Left renal pelvis (tissue), 4 donors: ENCODE data around the gene HDAC8. TPM values are rescaled to one million over a fixed set of nuclear protein-coding genes. Genes with fewer than 3 reads are reported as not detected.
A peak's percentile ranks its signal among the peaks of the same experiment; 100 is the strongest.
"Not testable (repeated sequence)": the region's sequence is repeated elsewhere in the genome, so short reads cannot be mapped to it uniquely, and the experiment has no call there.

Experiments
- DNase-seq, 4 donors: peaks; one replicate each; pipeline ENCODE4 v3.0.0-alpha.2; 2013; ENCODE audit warnings: low read depth in 4 of 4, low spot score in 3 of 4
- polyA plus RNA-seq, 4 donors: library from polyadenylated mRNA; unstranded; fragments of 120-200 nt; gene quantifications; one replicate each; pipeline ENCODE4 v1.2.1, GENCODE V29; 2013; ENCODE audit not compliant: insufficient read length in 4 of 4

HDAC8 gene
- polyA plus RNA-seq: 10 to 100 TPM; 28.1 to 40.1 (median 33.4) TPM

DNA sequence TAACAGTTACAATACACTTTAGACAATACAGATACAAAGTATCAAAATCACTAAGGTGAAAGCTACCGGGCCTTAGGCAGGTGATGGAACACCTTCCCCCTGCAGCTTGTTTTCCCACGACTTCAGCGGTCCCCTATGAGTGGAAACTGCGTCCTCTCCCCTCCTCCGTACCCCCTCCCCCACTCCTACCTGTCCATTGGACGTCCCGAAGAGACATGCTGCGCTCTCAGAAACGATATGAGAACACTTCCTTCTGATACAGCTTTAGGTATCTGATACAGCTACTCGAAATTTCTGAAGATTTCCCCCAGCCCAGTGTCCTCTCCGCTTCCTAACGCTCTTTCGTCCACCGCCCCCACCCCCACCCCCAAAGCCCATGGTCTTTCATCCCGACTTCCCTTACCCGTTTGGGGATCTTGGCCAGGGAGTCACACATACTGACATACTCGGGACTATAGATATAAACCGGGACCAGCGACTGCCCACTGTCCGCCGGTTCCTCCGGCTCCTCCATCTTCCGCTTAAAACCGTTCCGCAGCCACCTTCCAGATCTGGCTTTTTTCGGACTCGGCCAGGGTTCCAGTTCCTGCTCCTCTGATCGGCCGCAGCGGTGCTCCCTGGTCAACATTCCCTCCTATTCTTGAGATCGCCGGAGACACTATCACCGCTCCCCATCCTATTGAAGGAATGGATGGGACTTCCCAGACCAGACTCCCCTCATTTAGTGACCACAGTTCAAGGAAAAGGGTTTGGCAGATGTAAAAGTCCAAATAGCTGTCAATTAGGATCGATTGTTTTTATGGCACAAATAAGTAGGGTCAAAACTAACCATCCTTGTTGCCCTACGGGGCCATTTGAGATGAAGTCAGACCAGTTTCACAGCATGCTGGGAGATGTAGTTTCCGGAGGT is at the start of gene HDAC8:
Gene HDAC8, minus strand, starts transcription at position 596 of the 910 bp plus-strand sequence. Its CDS starts 82 bp downstream, at position 514.
- DNase-seq: peak; percentile 67 to 78 (median 72)

DNA sequence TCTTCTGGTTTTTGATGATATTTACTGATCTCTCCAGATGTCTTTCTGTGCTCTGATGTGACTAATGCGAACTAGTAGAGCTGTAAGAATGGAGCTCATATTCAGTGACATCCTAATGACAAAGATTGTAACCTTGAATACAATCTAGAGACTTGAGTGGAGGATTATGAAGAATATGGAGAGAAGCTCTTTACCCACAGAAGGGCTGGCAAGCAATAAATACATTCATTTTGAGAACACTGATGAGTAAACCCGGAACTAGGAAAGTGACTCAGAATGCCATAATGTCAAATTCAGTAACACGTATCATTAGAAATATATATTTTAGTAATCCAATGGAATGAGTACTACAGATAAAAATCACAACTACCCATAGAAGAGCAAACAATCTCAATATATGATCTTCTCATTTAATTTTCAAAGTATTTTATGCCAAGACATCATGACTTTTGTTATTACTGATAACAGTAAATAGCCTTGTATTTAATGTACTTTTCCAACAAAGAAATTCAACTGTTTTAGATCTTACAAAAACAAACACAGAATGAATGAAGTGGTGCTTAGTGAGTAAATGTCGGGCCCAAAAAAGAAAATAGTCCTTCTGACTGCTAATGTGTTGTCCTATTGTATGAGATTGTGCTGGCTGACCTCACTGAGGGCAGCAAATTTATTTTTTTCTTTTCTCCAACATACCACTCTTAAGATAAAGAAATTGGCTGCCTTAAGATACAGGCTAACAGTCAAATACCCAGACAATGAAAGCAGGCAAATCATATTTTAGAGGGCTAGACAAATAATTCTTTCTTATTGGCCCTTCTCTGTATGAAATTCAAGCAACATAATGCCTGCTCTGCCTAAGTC is 49.2 kb upstream of the HDAC8 start:
- no peak for DNase-seq

DNA sequence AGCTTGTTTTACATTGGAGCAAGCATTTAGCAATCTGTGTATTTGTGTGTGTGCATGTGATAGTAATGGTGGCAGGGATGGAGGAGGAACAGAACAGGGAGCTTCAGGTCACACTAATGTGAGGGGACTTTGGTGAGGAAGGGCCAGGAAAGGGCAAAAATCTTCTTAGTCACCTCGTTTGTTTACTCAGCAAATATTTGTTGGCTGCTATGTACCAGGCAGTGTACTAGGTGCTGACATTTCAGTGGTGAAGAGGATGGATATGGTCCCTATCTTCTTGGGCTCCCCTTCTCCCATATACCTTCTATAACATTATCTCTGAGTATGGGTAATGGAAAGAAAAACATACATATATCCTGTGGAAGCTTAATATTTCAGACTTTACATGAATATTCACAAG is 48.5 kb upstream of the HDAC8 start:
- no peak for DNase-seq

DNA sequence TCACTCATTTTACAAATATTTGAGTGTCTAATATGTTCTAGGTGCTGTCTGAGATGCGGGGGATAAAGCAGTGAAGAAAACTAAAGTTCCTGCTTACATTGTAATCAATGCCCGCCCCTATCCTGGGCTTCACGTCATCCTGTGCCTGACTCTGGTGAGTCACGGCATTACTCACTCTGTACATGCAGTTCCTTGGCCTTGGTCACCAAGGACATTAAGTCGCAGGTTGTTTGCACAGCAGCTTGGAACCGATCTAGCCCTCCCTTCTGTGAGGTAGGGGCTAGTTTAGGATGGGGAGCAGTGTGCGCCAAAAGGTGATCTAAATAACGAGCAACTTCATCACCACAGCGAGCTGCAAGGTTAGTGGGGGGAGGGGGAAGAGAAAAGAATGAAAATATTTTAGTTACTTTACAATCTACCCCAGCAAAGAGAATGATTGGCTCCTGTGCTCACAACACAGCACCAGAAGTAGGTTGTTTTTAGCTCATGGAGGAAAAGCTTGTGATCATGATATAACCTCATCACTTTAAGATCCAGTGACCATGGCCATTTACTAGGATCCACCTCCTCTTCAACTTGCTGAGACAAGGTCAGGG is 48.0 kb upstream of the HDAC8 start:
- no peak for DNase-seq

DNA sequence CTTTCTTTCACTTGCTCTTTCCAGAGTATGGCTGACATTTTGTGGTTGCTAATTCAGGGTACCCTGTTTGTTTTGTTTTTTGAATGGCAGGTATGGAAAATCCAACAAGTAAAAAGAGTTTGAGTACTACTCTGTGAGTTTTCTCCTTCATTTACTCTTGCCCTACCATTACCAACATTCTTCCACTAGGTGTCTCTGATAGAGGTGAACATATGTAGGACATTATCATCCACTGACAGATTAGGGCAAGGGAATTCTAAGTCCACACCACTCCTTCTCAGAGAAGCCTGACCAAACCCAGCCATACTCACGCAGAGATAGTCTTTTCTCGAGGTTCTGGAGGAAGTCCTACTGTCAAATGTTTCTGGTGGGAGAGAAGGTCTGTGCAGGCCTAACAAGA is 36.7 kb upstream of the HDAC8 start:
- no peak for DNase-seq

DNA sequence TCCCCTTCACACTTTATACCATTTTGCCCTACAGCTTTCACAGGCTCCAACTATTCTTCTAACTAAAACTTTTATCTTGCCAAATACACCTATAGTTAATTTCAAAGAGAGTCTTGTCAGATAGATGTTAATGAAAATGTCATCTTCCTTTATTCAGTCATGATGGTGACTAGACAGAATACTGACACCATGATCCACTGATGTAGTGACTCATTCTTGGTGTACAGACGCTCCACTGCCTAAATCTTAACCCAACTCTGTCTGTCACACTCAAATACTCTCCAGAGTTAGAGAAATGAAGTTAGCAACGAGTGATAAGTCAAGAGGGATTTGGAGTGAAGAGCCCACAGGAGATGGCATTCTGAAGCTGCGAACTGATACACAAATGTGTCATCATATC is 32.1 kb upstream of the HDAC8 start:
- no peak for DNase-seq

DNA sequence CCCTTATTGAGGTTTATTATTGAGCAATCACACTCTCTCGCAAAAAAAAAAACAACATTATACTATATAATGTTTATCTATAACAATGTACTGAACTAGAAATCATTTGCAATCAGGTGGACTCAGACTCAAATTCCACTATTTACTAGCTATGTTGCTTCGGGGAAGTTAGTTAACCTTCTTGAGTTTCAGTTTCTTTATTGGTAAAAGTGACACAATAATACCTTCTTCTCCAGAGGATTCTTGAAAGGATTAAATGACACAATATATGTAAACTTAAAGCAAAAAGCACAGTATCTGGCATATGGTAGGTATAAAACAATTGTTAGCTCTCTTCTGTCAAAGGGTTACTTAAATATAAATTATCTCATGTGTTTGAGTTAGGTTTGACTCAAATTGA is 31.5 kb upstream of the HDAC8 start:
- no peak for DNase-seq

DNA sequence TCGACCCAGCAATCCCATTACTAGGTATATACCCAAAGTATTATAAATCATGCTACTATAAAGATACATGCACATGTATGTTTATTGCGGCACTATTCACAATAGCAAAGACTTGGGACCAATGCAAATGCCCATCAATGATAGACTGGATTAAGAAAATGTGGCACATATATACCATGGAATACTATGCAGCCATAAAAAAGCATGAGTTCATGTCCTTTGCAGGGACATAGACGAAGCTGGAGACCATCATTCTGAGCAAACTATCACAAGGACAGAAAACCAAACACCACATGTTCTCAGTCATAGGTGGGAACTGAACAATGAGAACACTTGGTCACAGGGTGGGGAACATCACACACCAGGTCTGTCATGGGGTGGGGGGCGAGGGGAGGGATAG is 18.4 kb upstream of the HDAC8 start:
- not testable (repeated sequence) for DNase-seq

DNA sequence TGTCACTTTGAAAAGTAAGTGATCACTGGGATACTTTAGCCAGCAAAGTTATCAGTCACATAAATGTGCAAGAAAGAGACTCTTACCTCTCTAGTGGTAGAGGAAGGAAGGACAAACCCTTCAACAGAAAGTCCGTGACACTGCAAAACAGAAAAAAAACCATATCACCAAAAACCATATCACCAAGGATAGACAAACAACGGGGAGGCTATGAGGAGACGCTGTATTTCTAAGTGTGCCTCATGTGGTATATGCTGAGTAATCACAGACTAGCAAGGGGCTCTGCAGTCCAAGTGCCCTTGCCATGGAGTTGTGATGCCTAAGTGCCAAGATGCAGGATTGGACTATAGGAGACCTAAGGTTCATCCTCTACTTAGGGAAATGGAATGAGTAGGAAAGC is 11.5 kb upstream of the HDAC8 start:
- no peak for DNase-seq

DNA sequence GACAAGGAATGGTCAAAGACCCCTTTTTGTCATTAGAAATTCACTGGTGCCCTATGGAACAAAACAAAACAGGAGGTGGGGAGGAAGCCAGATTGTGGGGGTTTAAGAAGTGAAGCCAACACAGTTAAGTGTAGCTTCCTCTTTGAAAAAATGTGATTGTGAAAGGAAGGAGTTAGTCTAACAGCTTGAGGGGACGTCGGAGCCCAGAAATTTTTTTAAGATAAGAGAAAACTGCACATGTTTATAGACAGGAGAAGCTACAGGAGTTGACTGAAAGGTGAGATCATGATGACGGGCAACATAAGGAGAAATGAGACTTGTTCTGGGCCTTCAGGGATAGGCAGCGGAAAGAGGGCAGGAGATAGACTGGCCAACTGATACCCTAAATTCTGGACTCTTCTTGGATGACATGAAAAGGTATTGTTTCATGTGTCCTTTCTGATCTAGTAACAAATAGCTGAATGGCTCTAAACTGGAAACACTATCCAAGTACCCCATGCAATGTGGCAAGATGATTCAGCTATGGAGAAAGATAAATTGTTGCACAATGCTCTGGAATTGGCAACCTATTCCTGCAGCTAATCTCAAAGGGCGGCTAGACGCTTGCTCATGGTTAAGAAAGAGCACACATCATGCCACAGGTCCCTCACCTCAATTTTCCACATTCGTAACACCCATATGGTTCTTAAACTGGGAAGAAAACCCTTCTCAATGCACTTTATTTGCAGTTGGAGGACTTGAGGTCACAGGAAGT is 3.7 kb upstream of the HDAC8 start:
- no peak for DNase-seq

DNA sequence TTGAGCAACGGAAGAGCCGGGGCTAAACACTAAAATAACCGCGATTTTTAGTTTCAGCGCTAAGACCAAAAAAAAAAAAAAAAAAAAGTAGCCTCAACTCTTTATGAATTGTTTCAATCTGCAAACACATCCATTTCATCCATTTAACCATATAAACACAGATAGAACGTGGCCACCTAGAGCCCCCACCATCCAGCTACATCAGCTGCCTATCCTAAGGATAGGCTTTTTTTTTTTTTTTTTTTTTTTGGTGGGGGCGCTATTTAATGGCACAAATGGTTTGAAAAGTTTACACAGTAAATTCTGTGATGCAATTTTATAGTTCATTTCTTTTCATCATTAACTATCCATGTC is 492 bp upstream of the HDAC8 start:
- DNase-seq: no peak

DNA sequence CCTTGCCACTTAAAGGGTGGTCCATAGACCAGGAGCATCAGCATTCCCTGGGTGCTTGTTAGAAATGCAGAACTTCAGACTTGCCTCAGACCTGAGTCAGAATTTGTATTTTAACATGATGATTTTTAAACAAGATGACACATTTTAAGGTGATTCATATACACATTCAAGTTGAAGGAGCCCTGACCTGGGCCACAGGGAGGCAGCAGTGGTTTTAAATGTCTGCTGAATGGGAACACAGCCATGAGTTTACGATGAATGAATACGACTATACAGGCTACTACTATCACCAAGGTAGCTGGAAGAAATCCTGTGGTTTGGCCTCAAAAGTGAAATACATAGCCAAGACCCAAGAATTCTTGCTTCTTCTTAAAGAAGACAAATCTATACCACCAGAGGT is 2.9 kb downstream of the HDAC8 start:
- DNase-seq: no peak

DNA sequence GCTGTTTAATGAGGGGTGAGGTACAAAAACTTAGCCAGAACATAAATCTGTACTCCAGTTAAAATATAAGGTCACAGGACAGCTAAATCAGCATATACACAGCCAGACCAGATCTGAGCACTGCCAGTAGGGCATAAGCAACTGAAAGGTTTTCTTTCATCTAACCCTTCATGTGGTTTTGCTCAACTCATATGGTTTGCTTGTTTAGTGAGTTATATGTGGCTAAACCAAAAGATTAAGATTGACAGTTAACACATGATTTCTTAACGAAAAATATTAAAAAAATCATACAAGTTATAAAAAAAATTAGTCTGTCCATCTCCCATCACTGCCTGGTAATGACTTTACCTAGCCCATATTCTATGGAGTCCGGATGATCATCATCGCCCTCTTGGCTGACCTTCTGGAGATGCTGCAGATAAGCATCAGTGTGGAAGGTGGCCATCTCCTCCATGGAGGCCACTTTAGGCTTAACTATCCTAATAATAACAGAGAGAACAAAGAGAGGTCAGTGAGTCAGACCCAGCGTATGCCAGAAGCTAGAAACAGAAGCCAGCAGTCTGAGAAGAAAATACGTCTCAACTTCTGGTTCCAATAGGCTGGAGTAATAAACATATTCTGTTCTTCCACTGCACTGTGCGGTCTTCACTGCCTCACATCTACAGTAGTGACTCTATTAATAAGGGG is 4.1 kb downstream of the HDAC8 start:
- DNase-seq: no peak

DNA sequence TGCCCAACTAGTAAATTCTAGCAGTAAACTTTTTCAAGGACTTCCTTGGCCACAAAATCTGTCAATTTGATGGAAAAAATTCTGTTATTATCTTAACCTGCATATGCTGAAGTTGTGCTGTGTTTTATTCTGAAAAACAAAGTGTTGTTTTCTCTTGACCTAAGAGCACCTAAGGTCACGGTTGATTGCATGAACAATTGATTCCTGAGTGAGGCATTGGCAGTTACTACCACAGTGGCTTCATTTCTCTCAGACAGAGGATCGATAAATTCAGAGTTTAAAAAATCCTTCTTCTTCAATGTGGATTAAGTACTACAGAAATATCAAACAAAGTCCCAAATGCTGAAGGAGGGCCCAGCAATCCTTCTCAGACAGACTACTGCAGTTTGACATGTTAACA is 6.2 kb downstream of the HDAC8 start:
- DNase-seq: no peak

DNA sequence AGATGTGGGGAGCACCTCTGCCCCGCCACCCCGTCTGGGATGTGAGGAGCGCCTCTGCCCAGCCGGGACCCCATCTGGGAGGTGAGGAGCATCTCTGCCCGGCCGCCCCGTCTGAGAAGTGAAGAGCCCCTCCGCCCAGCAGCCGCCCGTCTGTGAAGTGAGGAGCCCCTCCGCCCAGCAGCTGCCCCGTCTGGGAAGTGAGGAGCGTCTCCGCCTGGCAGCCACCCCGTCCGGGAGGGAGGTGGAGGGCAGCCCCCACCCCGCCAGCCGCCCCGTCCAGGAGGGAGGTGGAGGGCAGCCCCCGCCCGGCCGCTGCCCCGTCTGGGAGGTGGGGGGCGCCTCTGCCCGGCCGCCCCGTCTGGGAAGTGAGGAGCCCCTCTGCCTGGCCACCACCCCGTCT is 13.0 kb downstream of the HDAC8 start:
- DNase-seq: not testable (repeated sequence)

DNA sequence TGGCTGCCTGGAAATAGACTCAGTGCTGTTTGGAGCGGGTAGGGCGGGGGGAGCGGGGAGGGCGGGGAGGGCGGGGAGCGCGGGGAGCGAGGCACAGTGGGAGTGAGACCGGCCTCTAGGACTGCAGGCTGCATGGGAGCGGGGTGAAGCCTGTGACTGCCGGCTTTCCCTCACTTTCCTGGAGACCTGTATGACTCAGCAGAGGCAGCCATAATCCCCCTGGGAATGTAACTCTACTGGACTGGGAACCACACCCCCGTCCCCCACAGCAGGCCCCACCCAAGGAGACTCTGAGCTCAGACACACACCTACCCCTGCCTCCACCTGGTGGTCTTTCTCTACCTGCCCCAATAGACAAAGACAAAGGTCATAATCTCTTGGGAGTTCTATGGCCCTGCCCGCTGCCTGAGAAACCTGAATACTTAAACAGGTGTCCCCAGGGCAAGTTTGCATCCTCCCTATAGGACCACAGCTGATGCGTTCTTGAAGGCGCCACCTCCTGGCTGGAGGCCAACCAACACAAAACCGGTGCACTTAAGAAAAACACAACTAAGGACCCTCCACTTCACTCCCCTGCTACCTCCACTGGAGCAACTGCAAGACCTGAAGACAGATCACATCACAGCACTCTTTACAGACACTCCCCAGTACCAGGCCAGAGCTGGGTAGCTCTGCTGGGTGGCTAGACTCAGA is 18.0 kb downstream of the HDAC8 start:
- DNase-seq: no peak

DNA sequence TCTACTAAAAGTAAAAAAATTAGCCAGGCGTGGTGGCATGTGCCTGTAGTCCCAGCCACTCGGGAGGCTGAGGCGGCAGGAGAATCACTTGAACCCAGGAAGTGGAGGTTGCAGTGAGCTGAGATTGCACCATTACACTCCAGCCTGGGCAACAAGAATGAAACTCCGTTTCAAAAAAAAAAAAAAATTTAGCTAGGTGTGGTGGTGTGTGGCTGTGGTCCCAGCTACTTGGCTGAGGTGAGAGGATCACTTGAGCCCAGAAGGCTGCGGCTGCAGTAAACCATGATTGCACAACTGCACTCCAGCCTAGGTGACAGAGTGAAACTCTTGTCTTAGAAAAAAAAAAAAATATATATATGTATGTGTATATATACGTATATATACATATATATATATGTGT is 20.2 kb downstream of the HDAC8 start:
- not testable (repeated sequence) for DNase-seq

DNA sequence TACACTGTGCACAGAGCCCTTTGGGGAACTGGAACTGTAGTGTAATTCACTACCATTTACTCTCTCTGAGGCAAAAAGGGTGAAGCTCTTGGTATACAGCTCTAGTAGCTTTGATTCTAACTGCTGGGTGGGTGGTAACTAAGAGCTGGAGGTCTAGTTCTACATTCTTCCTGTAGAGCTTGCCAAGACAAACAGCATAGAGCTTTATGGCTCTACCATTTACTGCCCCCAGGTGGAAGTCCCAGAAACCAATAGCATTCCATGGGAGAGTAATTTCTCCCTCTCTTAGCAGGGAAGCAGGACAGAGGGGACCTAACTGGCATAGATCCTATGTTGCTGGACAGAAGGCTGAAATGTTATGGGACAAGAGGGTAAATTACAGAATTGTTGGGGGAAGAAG is 26.7 kb downstream of the HDAC8 start:
- no peak for DNase-seq

DNA sequence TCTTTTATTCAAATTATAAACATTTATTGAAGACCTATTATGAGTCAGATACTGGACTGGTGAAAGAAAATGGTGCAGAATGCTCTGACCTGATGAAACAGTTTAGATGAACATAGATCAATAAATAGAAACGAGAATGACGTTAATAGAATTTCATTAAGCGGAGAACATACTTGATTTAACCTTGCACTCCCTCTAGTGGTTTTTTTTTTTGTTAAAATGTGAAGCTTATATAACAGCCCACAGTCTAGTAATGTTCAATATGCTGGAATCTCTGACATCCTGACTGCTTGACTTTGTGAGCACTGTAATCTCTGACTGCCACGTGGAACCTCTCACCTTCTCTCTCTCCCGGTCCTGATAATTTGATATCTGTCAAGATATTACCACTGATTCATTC is 32.3 kb downstream of the HDAC8 start:
- peak in 1 of 4 donors; percentile 5 for DNase-seq
